GM12878 (cell line): ENCODE data around the gene ZNF766. TPM values are rescaled to one million over a fixed set of nuclear protein-coding genes. Genes with fewer than 3 reads are reported as not detected.

ENCODE experiments used
- ASH2L ChIP-seq: fragments of 300-600, 200-600 bp; sonication (generic); IDR thresholded peaks from 2 replicates; pipeline ENCODE4 v1.6.1; 2017; ENCODE audit warnings: low read depth, mild to moderate bottlenecking, borderline replicate concordance
- ATF2 ChIP-seq: IDR thresholded peaks from 2 replicates; pipeline ENCODE4 v1.6.1; 2012; ENCODE audit warnings: low read length, inconsistent platforms
- BMI1 ChIP-seq: fragments of 450-650 bp; IDR thresholded peaks from 2 replicates; pipeline ENCODE4 v1.6.1; 2016; ENCODE audit warnings: mild to moderate bottlenecking, moderate library complexity, borderline replicate concordance
- CBX5 ChIP-seq: sonication (generic); IDR thresholded peaks from 2 replicates; pipeline ENCODE4 v1.6.1; 2016; ENCODE audit warnings: low read depth, moderate library complexity, mild to moderate bottlenecking, inconsistent platforms
- CREM ChIP-seq: IDR thresholded peaks from 2 replicates; pipeline ENCODE4 v1.6.1; 2014; ENCODE audit warnings: antibody characterized with exemption, low read depth
- EED ChIP-seq: sonication (generic); IDR thresholded peaks from 2 replicates; pipeline ENCODE4 v1.6.1; 2016; ENCODE audit warnings: antibody characterized with exemption, low read depth
- EP300 ChIP-seq, 2 experiments: fragments of 150-350 bp in 1 of 2; IDR thresholded peaks; 2 replicates each; pipeline ENCODE4 v1.6.1; 2011 to 2012; ENCODE audit warnings: low read depth in 2 of 2, low read length in 2 of 2, borderline replicate concordance in 1 of 2, improper control_type of control experiment in 1 of 2, inconsistent platforms in 1 of 2; ENCODE audit not compliant: control insufficient read depth in 1 of 2
- GABPA ChIP-seq: IDR thresholded peaks from 2 replicates; pipeline ENCODE4 v1.6.1; 2014; ENCODE audit warnings: antibody characterized with exemption, low read depth, mild to moderate bottlenecking, inconsistent platforms
- IRF4 ChIP-seq: IDR thresholded peaks from 2 replicates; pipeline ENCODE4 v1.6.1; 2011; ENCODE audit warnings: low read depth, low read length
- JUND ChIP-seq: IDR thresholded peaks from 2 replicates; pipeline ENCODE4 v1.6.1; 2012; ENCODE audit warnings: low read depth, mild to moderate bottlenecking, low read length, improper control_type of control experiment, moderate library complexity
- MTA3 ChIP-seq: IDR thresholded peaks from 2 replicates; pipeline ENCODE4 v1.6.1; 2012; ENCODE audit warnings: low read length, inconsistent platforms, borderline replicate concordance
- MYC ChIP-seq: IDR thresholded peaks from 2 replicates; pipeline ENCODE4 v1.6.1; 2011; ENCODE audit warnings: mild to moderate bottlenecking, low read length, moderate library complexity, inconsistent platforms; ENCODE audit not compliant: insufficient read depth, insufficient replicate concordance, insufficient read length, severe bottlenecking
- NFIC ChIP-seq: IDR thresholded peaks from 2 replicates; pipeline ENCODE4 v1.6.1; 2012; ENCODE audit warnings: low read depth, mild to moderate bottlenecking, inconsistent platforms, low read length, moderate library complexity
- NRF1 ChIP-seq: conservative IDR thresholded peaks from 2 replicates; pipeline ENCODE4 v1.6.1; 2011; ENCODE audit warnings: mild to moderate bottlenecking, low read depth, low read length, improper control_type of control experiment
- POLR2AphosphoS2 ChIP-seq: IDR thresholded peaks from 2 replicates; pipeline ENCODE4 v1.6.1; 2011; ENCODE audit warnings: low read depth, mild to moderate bottlenecking, low read length, improper control_type of control experiment, moderate library complexity
- RAD21 ChIP-seq: IDR thresholded peaks from 2 replicates; pipeline ENCODE4 v1.6.1; 2011; ENCODE audit warnings: mild to moderate bottlenecking, low read depth, low read length, moderate library complexity; ENCODE audit not compliant: insufficient read depth
- RB1 ChIP-seq: fragments of 450-650 bp; formaldehyde crosslinking; IDR thresholded peaks from 2 replicates; pipeline ENCODE4 v1.6.1; 2017; ENCODE audit warnings: mild to moderate bottlenecking, borderline replicate concordance
- SPI1 ChIP-seq: IDR thresholded peaks from 2 replicates; pipeline ENCODE4 v1.6.1; 2011; ENCODE audit warnings: low read depth, mild to moderate bottlenecking, low read length, moderate library complexity, borderline replicate concordance; ENCODE audit not compliant: insufficient read depth
- SREBF2 ChIP-seq: IDR thresholded peaks from 2 replicates; pipeline ENCODE4 v1.6.1; 2012; ENCODE audit warnings: mild to moderate bottlenecking, low read length
- SUPT20H ChIP-seq: IDR thresholded peaks from 2 replicates; pipeline ENCODE4 v1.6.1; 2011; ENCODE audit warnings: low read depth, mild to moderate bottlenecking, low read length, moderate library complexity, borderline replicate concordance; ENCODE audit not compliant: control insufficient read depth
- USF2 ChIP-seq: IDR thresholded peaks from 2 replicates; pipeline ENCODE4 v1.6.1; 2011; ENCODE audit warnings: low read depth, low read length, improper control_type of control experiment, borderline replicate concordance
- ZBTB11 ChIP-seq: fragments of 450-650 bp; formaldehyde crosslinking; IDR thresholded peaks from 2 replicates; pipeline ENCODE4 v1.5.0; 2022; ENCODE audit warnings: mild to moderate bottlenecking, missing genetic modification characterization
- polyA plus RNA-seq, 11 experiments: library from polyadenylated mRNA; depleted of rRNA in 4 of 11; unstranded in 6 of 11; stranded (reverse) in 5 of 11; fragments of >200 nt; fragmentation: Nextera tagmentation in 4 of 11; fragmentation: Illumina TruSeq in 1 of 11; extraction: Ambion mirVana in 4 of 11; extraction: Trizol in 1 of 11; gene quantifications; 1 replicate in 1 of 11; 2 replicates in 10 of 11; pipeline versions ENCODE4 v1.2.1 to v1.2.3, GENCODE V29; 2011 to 2016; ENCODE audit warnings: inconsistent platforms in 2 of 11, missing spikeins in 2 of 11, low read depth in 1 of 11
- total RNA-seq, 4 experiments: library from RNA; depleted of rRNA in 3 of 4; stranded (reverse); fragments of >200 nt in 3 of 4; fragmentation: Illumina TruSeq in 1 of 4; extraction: Trizol in 1 of 4; gene quantifications; 2 replicates each; pipeline versions ENCODE4 v1.2.1 to v1.2.3, GENCODE V29; 2013 to 2021

The ZNF766 gene
- total and polyA plus RNA-seq, 10 of the 15 experiments (the other 5 are each of a cell fraction or from before 2014, with no cell fraction given) = 7.2 to 20.0 (median 16.4) TPM

GRCh38 chr19:52269338-52270261 is at the start of gene ZNF766 (continued):
- no peak for TF ChIP-seq SUPT20H
- TF ChIP-seq NFIC = no peak
- TF ChIP-seq RB1 = peak; percentile 78; the same call in 1 of the 2 replicates
- TF ChIP-seq BMI1 = no peak
- TF ChIP-seq GABPA = no peak
- no peak for TF ChIP-seq ATF2
- TF ChIP-seq MTA3 = no peak
- TF ChIP-seq JUND = no peak
- TF ChIP-seq EP300 (IDR thresholded peaks at IDR 0.05; ENCODE audit: borderline replicate concordance in 1 of 2, control insufficient read depth in 1 of 2, low read depth in 2 of 2, low read length in 2 of 2) = no peak
- no peak for TF ChIP-seq USF2
- TF ChIP-seq NRF1 = peak; percentile 65
- TF ChIP-seq ASH2L = no peak
- peak; percentile 67 for TF ChIP-seq CREM
- peak; percentile 84 for TF ChIP-seq SPI1
- no peak for TF ChIP-seq ZBTB11 (CRISPR knock-in tag)
- no peak for TF ChIP-seq EED
- no peak for TF ChIP-seq IRF4
- TF ChIP-seq SREBF2 = no peak
- TF ChIP-seq CBX5 = peak; percentile 7; the same call in 1 of the 2 replicates
- TF ChIP-seq POLR2AphosphoS2 = peak; percentile 81; the same call in 1 of the 2 replicates
- TF ChIP-seq RAD21 = 0 out of 2 replicates have a peak, but pooled peaks have one; percentile 1
- no peak for TF ChIP-seq MYC
